ENCODE measurements around the gene LRP1. TPM values are rescaled to one million over a fixed set of nuclear protein-coding genes. Genes with fewer than 3 reads are reported as not detected.

The LRP1 gene
- total and polyA plus RNA-seq, 2 of the 13 experiments (the other 11 are each of a cell fraction or from before 2014, with no cell fraction given) = 14.7 to 30.8 TPM

GRCh38 chr12:57089271-57090245 is 38.7 kb upstream of the LRP1 start (continued):
- TF ChIP-seq GMEB2 (CRISPR knock-in tag; IDR thresholded peaks at IDR 0.05; ENCODE audit: low read depth) (no peak), TSC22D2 (CRISPR knock-in tag; IDR thresholded peaks at IDR 0.05; ENCODE audit: borderline replicate concordance) (0 out of 2 replicates have a peak, but pooled peaks have one; percentile 21), GATAD1 (CRISPR knock-in tag; IDR thresholded peaks at IDR 0.05) (no peak), SOX6 (IDR thresholded peaks at IDR 0.05) (no peak), SOX6 (CRISPR knock-in tag; IDR thresholded peaks at IDR 0.05) (peak; percentile 25; the same call in 1 of the 2 replicates), FOSL1 (CRISPR knock-in tag; IDR thresholded peaks at IDR 0.05; ENCODE audit: borderline replicate concordance) (no peak), THAP7 (CRISPR knock-in tag; IDR thresholded peaks at IDR 0.05) (no peak), HNRNPH1 (optimal IDR thresholded peaks at IDR 0.05; ENCODE audit: low read depth, low read length) (no peak), CREM (IDR thresholded peaks at IDR 0.05) (no peak), CREM (CRISPR knock-in tag; IDR thresholded peaks at IDR 0.05) (no peak), HIVEP1 (CRISPR knock-in tag; IDR thresholded peaks at IDR 0.05) (no peak), TBL1XR1 (IDR thresholded peaks at IDR 0.05; ENCODE audit: borderline replicate concordance, low read length, partially characterized antibody) (no peak), BRF2 (CRISPR knock-in tag; IDR thresholded peaks at IDR 0.05) (no peak), ZSCAN9 (CRISPR knock-in tag; IDR thresholded peaks at IDR 0.05; ENCODE audit: borderline replicate concordance) (no peak), KLF13 (CRISPR knock-in tag; IDR thresholded peaks at IDR 0.05) (no peak), HNF4A (CRISPR knock-in tag; IDR thresholded peaks at IDR 0.05) (peak; percentile 38)
- TF ChIP-seq, protein P1, sequence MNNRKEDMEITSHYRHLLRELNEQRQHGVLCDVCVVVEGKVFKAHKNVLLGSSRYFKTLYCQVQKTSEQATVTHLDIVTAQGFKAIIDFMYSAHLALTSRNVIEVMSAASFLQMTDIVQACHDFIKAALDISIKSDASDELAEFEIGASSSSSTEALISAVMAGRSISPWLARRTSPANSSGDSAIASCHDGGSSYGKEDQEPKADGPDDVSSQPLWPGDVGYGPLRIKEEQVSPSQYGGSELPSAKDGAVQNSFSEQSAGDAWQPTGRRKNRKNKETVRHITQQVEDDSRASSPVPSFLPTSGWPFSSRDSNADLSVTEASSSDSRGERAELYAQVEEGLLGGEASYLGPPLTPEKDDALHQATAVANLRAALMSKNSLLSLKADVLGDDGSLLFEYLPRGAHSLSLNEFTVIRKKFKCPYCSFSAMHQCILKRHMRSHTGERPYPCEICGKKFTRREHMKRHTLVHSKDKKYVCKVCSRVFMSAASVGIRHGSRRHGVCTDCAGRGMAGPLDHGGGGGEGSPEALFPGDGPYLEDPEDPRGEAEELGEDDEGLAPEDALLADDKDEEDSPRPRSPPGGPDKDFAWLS (CRISPR knock-in tag; IDR thresholded peaks at IDR 0.05; ENCODE audit: borderline replicate concordance) = no peak
- TF ChIP-seq, protein P2, sequence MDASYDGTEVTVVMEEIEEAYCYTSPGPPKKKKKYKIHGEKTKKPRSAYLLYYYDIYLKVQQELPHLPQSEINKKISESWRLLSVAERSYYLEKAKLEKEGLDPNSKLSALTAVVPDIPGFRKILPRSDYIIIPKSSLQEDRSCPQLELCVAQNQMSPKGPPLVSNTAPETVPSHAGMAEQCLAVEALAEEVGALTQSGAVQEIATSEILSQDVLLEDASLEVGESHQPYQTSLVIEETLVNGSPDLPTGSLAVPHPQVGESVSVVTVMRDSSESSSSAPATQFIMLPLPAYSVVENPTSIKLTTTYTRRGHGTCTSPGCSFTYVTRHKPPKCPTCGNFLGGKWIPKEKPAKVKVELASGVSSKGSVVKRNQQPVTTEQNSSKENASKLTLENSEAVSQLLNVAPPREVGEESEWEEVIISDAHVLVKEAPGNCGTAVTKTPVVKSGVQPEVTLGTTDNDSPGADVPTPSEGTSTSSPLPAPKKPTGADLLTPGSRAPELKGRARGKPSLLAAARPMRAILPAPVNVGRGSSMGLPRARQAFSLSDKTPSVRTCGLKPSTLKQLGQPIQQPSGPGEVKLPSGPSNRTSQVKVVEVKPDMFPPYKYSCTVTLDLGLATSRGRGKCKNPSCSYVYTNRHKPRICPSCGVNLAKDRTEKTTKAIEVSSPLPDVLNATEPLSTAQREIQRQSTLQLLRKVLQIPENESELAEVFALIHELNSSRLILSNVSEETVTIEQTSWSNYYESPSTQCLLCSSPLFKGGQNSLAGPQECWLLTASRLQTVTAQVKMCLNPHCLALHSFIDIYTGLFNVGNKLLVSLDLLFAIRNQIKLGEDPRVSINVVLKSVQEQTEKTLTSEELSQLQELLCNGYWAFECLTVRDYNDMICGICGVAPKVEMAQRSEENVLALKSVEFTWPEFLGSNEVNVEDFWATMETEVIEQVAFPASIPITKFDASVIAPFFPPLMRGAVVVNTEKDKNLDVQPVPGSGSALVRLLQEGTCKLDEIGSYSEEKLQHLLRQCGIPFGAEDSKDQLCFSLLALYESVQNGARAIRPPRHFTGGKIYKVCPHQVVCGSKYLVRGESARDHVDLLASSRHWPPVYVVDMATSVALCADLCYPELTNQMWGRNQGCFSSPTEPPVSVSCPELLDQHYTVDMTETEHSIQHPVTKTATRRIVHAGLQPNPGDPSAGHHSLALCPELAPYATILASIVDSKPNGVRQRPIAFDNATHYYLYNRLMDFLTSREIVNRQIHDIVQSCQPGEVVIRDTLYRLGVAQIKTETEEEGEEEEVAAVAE (CRISPR knock-in tag; IDR thresholded peaks at IDR 0.05; ENCODE audit: borderline replicate concordance) = no peak; the same call in 1 of the 2 replicates

Measured in HepG2 (cell line).